ENCODE results near the gene MYO1E.
A peak's percentile ranks its signal among the peaks of the same experiment; 100 is the strongest.

Gene MYO1E

DNA sequence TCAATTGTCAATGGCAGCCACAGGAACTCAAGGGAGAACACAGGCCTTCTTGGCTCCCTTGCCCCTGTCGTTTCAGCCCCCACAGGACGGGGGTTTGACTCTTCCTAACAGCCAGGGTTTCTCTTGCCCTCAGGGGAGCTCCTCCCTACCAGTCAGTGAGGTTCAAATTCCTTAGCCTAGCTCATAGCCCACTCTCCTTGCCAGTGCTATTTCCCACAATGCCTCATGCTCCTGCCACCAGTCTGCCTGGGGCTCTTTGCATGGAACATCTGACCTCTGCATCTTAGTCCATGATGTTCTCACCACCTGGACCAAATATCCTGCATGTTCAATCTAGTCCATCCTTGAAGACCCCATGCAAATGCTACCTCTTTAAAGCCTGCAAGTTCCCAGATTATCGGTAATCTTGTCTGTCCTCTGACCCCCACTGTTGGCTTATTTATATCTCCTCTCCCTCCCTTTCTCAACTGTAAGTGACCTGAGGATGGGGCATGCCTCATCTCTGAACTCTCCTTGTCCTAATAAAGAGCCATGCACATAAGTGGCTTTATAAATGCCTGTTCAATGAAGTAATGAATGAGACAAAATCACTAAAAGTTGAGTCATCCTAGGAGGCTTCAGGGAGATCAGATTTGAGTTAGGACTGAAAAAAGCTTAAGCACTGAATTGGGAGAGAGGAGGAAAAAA, 78.0 kb downstream of the MYO1E start:
- DNase-seq, result no peak
- Histone ChIP-seq H3K27ac (peak overlapping the region; percentile 51 to 73), H3K27me3 (no peaks in the 10 kb centered on the region), H3K36me3 (no peaks in the 10 kb centered on the region), H3K4me1 (peaks cover 0 to 79% (median 47%) of the 10 kb centered on the region in 4 donors), H3K9me3 (no peaks in the 10 kb centered on the region), H3K4me3 (no peak overlapping the region)
- TF ChIP-seq, protein P1, sequence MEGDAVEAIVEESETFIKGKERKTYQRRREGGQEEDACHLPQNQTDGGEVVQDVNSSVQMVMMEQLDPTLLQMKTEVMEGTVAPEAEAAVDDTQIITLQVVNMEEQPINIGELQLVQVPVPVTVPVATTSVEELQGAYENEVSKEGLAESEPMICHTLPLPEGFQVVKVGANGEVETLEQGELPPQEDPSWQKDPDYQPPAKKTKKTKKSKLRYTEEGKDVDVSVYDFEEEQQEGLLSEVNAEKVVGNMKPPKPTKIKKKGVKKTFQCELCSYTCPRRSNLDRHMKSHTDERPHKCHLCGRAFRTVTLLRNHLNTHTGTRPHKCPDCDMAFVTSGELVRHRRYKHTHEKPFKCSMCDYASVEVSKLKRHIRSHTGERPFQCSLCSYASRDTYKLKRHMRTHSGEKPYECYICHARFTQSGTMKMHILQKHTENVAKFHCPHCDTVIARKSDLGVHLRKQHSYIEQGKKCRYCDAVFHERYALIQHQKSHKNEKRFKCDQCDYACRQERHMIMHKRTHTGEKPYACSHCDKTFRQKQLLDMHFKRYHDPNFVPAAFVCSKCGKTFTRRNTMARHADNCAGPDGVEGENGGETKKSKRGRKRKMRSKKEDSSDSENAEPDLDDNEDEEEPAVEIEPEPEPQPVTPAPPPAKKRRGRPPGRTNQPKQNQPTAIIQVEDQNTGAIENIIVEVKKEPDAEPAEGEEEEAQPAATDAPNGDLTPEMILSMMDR (IDR thresholded peaks at IDR 0.05), result no peak
- intact Hi-C loops (cut with DNase I; ENCODE audit: low total_unique reads), result loop anchor here (10.0 kb wide), 1 partner anchor 80 kb away; the partner anchor contains the start of gene MYO1E

DNA sequence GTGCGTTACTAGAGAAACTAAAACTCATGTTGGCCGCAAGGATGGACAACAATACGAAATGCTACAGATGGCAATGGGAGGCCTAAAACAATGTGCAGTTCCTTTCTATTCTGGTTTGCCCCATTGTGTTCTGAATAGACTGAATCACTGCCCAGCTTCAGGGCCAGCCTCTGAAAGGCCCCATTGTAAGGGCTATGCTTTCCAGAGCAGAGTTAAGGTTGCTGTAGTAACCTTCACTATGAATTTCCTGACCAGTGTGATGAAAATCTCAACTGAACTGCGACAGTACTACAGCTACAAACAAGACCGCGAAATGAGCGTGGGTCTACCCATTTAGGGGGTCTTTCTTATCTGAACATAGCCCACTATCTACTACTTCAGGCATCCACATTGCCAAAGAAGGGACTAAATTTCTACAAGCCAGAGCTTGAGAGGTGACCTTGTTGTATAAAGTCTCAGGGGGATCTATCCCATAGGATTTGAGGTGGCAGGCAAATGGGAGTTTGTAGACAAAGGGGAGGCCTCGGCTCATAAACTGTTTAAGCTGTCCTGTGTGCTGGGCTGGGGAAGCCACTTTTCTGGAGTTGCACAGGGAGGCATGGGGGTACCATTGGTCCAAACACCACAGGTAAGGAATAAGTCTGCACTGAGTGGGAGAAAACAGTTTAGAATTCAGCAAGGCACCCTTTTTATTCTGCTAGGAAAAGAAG, 80.1 kb downstream of the MYO1E start:
- peaks cover 0 to 87% (median 50%) of the 10 kb centered on the region in 4 donors for H3K4me1 ChIP-seq

GRCh38 chr15:59291213-59291549, 81.5 kb downstream of the MYO1E start:
- peaks cover 0 to 79% (median 45%) of the 10 kb centered on the region in 4 donors for H3K4me1 ChIP-seq
- H3K36me3 ChIP-seq, result no peaks in the 10 kb centered on the region
- no peak for DNase-seq
- no peak overlapping the region for H3K4me3 ChIP-seq
- no peak overlapping the region for H3K27ac ChIP-seq
- no peaks in the 10 kb centered on the region for H3K27me3 ChIP-seq
- H3K9me3 ChIP-seq, result no peaks in the 10 kb centered on the region
- intact Hi-C loops (cut with DNase I; ENCODE audit: low total_unique reads), result loop anchor here (10.0 kb wide), 1 partner anchor 84 kb away; the partner anchor contains the start of gene MYO1E
- TF ChIP-seq, protein P1 (IDR thresholded peaks at IDR 0.05), result no peak

More for the DNA sequence above, 80.1 kb downstream of the MYO1E start:
- no peaks in the 10 kb centered on the region for H3K9me3 ChIP-seq
- peak overlapping the region in 1 of 2 donors; percentile 73 for H3K27ac ChIP-seq
- DNase-seq, result no peak
- H3K27me3 ChIP-seq, result no peaks in the 10 kb centered on the region
- no peaks in the 10 kb centered on the region for H3K36me3 ChIP-seq
- intact Hi-C loops (cut with DNase I; ENCODE audit: low total_unique reads), result loop anchor here (10.0 kb wide), 1 partner anchor 82 kb away; the partner anchor contains the start of gene MYO1E
- TF ChIP-seq, protein P1 (IDR thresholded peaks at IDR 0.05), result no peak
- H3K4me3 ChIP-seq, result no peak overlapping the region

DNA sequence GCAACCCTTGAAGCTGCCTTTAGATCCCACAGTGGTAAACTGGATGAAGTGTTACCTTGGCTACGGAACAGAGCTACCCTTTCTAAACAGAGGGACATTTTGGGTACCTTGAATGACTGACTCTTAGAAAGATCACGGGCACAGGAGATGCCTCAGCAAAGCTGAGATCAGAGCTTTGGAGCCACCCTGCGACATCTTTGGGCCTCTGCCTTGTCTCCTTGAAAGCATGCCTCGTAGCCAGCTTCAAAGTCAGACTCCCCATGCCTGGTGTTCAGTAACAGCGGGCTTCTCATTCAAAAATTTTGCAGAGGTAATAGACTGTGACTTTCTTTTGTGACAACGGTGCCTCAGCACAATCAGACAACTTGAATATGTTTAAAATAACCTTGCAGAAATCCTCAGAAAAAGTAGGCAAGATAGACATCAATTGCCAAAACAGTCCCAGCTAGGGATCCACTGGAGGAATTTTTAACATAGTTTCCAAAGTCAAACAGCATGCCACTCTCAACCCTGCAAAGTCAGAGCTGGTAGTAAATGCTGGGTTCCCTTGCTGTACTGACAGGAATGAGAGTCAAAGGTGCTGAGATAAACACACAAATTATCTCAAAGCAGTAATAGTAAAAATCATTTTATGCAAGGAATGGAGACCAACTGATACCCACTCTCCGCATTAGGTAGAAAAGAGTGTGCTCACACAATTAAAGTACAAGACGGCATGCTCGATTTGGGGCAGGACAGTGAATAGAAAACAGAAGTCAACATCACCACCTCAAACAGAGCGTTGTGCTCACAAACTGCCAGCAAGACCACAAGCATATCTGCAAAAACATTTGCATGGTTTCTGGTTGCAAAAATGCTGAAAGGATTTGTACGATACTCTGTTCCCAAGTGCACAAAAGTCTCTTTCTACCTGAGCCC, 82.1 kb downstream of the MYO1E start:
- Histone ChIP-seq H3K27me3 (no peaks in the 10 kb centered on the region), H3K4me3 (no peak overlapping the region), H3K27ac (no peak overlapping the region), H3K9me3 (no peaks in the 10 kb centered on the region), H3K36me3 (no peaks in the 10 kb centered on the region), H3K4me1 (peaks cover 0 to 77% (median 39%) of the 10 kb centered on the region in 4 donors)
- intact Hi-C loops (cut with DNase I; ENCODE audit: low total_unique reads), result loop anchor here (10.0 kb wide), 1 partner anchor 84 kb away; the partner anchor contains the start of gene MYO1E
- TF ChIP-seq, protein P1 (IDR thresholded peaks at IDR 0.05), result no peak
- DNase-seq, result no peak

- Histone ChIP-seq H3K9me3 (no peaks in the 10 kb centered on the region), H3K27me3 (no peaks in the 10 kb centered on the region), H3K4me3 (no peak overlapping the region), H3K36me3 (no peaks in the 10 kb centered on the region), H3K27ac (no peak overlapping the region), H3K4me1 (peaks cover 0 to 74% (median 30%) of the 10 kb centered on the region in 4 donors)
- TF ChIP-seq, protein P1 (IDR thresholded peaks at IDR 0.05), result no peak
- intact Hi-C loops (cut with DNase I; ENCODE audit: low total_unique reads), result no loop called here
- DNase-seq, result no peak
Measured at GRCh38 chr15:59289574-59289973, 83.1 kb downstream of the MYO1E start.
